Measurements from ENCODE around the gene PDE6A. TPM values are rescaled to one million over a fixed set of nuclear protein-coding genes. Genes with fewer than 3 reads are reported as not detected.

Gene PDE6A
- total and polyA plus RNA-seq, 2 of the 13 experiments (the other 11 are each of a cell fraction or from before 2014, with no cell fraction given): 0.01 TPM; not detected in 1

DNA sequence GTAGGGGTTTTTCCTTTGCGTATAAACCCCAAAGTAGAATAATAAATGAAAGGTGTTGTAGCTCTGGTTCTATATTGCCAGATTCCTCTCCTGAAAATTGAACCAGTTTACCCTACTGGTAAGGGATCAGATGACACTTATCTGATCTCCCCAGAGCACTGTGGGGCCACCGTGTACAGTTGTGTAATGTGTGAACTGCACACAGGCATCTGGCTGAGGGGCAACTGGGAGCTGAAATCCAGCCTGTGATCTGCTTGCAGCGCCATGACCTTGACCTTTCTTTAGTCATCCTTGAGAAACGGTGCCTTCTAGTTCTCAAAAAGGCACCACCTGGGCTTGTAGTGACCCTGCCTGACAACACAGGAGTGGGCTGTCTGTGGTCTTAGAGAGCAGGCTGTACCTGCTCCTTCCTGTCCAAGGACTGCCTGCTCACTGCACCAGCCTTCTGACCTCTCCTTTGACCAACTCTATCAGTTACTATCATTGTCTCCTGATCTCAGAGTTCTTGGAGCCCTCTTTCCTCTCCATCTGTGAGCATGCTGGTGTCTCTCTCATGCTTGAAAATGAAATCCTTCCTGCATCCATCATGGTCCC is 40.2 kb downstream of the PDE6A start:
- H3K27me3 ChIP-seq (ENCODE audit: control insufficient read depth in 1 of 2, insufficient read depth in 2 of 2, low read length in 2 of 2): no peaks in the 10 kb centered on the region
- no TSS peak for BruUV-seq (replicated peaks)
- no peak overlapping the region for H3K27ac ChIP-seq (ENCODE audit: extremely low read length, insufficient read depth, low read length)
- H3K4me2 ChIP-seq (ENCODE audit: low read depth, low read length): peak overlapping the region; percentile 22; the same call in 1 of the 2 replicates
- 21% methylated on average over 4 of the region's 4 CpGs for WGBS (ENCODE audit: low lambda C conversion rate)
- H2AFZ ChIP-seq (ENCODE audit: low read length): no peak overlapping the region
- H3K4me1 ChIP-seq (ENCODE audit: insufficient read depth, low read length): peaks cover 14% of the 10 kb centered on the region
- no peak overlapping the region for H3K4me3 ChIP-seq (replicated peaks in 1 of 3; ENCODE audit: insufficient read depth in 1 of 3, low read depth in 2 of 3, low read length in 3 of 3)
- FAIRE-seq: peak; percentile 81
- peak; percentile 51 for DNase-seq (ENCODE audit: low spot score)
- H3K9ac ChIP-seq (ENCODE audit: insufficient read depth, low read depth, low read length): no peak overlapping the region
- H3K36me3 ChIP-seq (replicated peaks in 1 of 2; ENCODE audit: control insufficient read depth in 1 of 2, insufficient read depth in 2 of 2, low read length in 2 of 2): no peaks in the 10 kb centered on the region
- H3K9me3 ChIP-seq (ENCODE audit: low read length): no peaks in the 10 kb centered on the region
- no peaks in the 10 kb centered on the region for H4K20me1 ChIP-seq (ENCODE audit: insufficient read depth, low read length)
- H3K79me2 ChIP-seq (ENCODE audit: insufficient read depth, low read length): no peaks in the 10 kb centered on the region
- intact Hi-C loops (cut with micrococcal nuclease; ENCODE audit: unreplicated experiment): no loop called here
- ATAC-seq: peak; percentile 99
- in situ Hi-C loops (cut with HindIII; ENCODE audit: extremely low pct_ligation_motif_present, low pct_unique_long_range_greater_than_20kb): no loop called here
- ChIA-PET CTCF (ENCODE audit: low intra/inter-chr PET ratio, low total read pairs) (no interaction called here), POLR2A (no interaction called here)
- TF ChIP-seq NR2C2 (CRISPR knock-in tag; IDR thresholded peaks at IDR 0.05; ENCODE audit: borderline replicate concordance): peak; percentile 40; the same call in 1 of the 2 replicates
- peak; percentile 33 to 71; a peak in 1 of 4 replicates for TF ChIP-seq NR2F1 (CRISPR knock-in tag; IDR thresholded peaks at IDR 0.05)
- TF ChIP-seq TBX2 (CRISPR knock-in tag; IDR thresholded peaks at IDR 0.05; ENCODE audit: borderline replicate concordance): peak; percentile 40; the same call in 1 of the 2 replicates
- peak; percentile 47; the same call in 1 of the 2 replicates for TF ChIP-seq SALL1 (CRISPR knock-in tag; IDR thresholded peaks at IDR 0.05)
- TF ChIP-seq SOX5 (CRISPR knock-in tag; IDR thresholded peaks at IDR 0.05; ENCODE audit: borderline replicate concordance): peak; percentile 17; the same call in 1 of the 2 replicates
- peak; percentile 84 for TF ChIP-seq RARA (CRISPR knock-in tag; IDR thresholded peaks at IDR 0.05)
- TF ChIP-seq ZNF773 (CRISPR knock-in tag; IDR thresholded peaks at IDR 0.05; ENCODE audit: borderline replicate concordance): no peak
- peak; percentile 29; the same call in 1 of the 2 replicates for TF ChIP-seq HMG20A (CRISPR knock-in tag; IDR thresholded peaks at IDR 0.05; ENCODE audit: borderline replicate concordance)
- no peak for TF ChIP-seq HMG20B (CRISPR knock-in tag; conservative IDR thresholded peaks at IDR 0.05)
- TF ChIP-seq, protein P1, sequence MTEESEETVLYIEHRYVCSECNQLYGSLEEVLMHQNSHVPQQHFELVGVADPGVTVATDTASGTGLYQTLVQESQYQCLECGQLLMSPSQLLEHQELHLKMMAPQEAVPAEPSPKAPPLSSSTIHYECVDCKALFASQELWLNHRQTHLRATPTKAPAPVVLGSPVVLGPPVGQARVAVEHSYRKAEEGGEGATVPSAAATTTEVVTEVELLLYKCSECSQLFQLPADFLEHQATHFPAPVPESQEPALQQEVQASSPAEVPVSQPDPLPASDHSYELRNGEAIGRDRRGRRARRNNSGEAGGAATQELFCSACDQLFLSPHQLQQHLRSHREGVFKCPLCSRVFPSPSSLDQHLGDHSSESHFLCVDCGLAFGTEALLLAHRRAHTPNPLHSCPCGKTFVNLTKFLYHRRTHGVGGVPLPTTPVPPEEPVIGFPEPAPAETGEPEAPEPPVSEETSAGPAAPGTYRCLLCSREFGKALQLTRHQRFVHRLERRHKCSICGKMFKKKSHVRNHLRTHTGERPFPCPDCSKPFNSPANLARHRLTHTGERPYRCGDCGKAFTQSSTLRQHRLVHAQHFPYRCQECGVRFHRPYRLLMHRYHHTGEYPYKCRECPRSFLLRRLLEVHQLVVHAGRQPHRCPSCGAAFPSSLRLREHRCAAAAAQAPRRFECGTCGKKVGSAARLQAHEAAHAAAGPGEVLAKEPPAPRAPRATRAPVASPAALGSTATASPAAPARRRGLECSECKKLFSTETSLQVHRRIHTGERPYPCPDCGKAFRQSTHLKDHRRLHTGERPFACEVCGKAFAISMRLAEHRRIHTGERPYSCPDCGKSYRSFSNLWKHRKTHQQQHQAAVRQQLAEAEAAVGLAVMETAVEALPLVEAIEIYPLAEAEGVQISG (CRISPR knock-in tag; IDR thresholded peaks at IDR 0.05): 0 out of 2 replicates have a peak, but pooled peaks have one; percentile 18
- TF ChIP-seq NR2F6 (IDR thresholded peaks at IDR 0.05): peak; percentile 75; the same call in 1 of the 2 replicates
- peak; percentile 87 for TF ChIP-seq NR2F6 (CRISPR knock-in tag; IDR thresholded peaks at IDR 0.05)
- TF ChIP-seq FOXC1 (CRISPR knock-in tag; IDR thresholded peaks at IDR 0.05; ENCODE audit: borderline replicate concordance): no peak
- TF ChIP-seq FOXP1 (IDR thresholded peaks at IDR 0.05): no peak
- TF ChIP-seq FOXP1 (CRISPR knock-in tag; IDR thresholded peaks at IDR 0.05): no peak
- TF ChIP-seq, protein P2, sequence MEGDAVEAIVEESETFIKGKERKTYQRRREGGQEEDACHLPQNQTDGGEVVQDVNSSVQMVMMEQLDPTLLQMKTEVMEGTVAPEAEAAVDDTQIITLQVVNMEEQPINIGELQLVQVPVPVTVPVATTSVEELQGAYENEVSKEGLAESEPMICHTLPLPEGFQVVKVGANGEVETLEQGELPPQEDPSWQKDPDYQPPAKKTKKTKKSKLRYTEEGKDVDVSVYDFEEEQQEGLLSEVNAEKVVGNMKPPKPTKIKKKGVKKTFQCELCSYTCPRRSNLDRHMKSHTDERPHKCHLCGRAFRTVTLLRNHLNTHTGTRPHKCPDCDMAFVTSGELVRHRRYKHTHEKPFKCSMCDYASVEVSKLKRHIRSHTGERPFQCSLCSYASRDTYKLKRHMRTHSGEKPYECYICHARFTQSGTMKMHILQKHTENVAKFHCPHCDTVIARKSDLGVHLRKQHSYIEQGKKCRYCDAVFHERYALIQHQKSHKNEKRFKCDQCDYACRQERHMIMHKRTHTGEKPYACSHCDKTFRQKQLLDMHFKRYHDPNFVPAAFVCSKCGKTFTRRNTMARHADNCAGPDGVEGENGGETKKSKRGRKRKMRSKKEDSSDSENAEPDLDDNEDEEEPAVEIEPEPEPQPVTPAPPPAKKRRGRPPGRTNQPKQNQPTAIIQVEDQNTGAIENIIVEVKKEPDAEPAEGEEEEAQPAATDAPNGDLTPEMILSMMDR (CRISPR knock-in tag; IDR thresholded peaks at IDR 0.05): 0 out of 2 replicates have a peak, but pooled peaks have one; percentile 16
- 0 out of 2 replicates have a peak, but pooled peaks have one; percentile 32 for TF ChIP-seq RXRB (CRISPR knock-in tag; IDR thresholded peaks at IDR 0.05; ENCODE audit: borderline replicate concordance)
- no peak for TF ChIP-seq ZNF274 (CRISPR knock-in tag; IDR thresholded peaks at IDR 0.05)
- TF ChIP-seq ZNF326 (CRISPR knock-in tag; IDR thresholded peaks at IDR 0.05; ENCODE audit: borderline replicate concordance): no peak
- no peak for TF ChIP-seq ZMYM2 (CRISPR knock-in tag; IDR thresholded peaks at IDR 0.05)
- no peak for TF ChIP-seq KMT2B (CRISPR knock-in tag; IDR thresholded peaks at IDR 0.05)
